BLaER1 treated with 17β-estradiol and CSF1 and Interleukin-3, amounts not matched to agents 10 nM and 100 nM (cell line): ENCODE measurements around the gene DTNBP1.
"Not testable (repeated sequence)": the region's sequence is repeated elsewhere in the genome, so short reads cannot be mapped to it uniquely, and the experiment has no call there.

ENCODE experiments used
- H3K27ac ChIP-seq, 11 experiments: shearing (Covaris generic); formaldehyde crosslinking; 2 replicates each; pipeline ENCODE4 v1.8.1; 2022
- H3K27me3 ChIP-seq, 11 experiments: shearing (Covaris generic); formaldehyde crosslinking; 2 replicates each; pipeline ENCODE4 v1.8.1; 2022
- H3K36me3 ChIP-seq, 11 experiments: shearing (Covaris generic); formaldehyde crosslinking; 2 replicates each; pipeline ENCODE4 v1.8.1; 2022
- H3K4me1 ChIP-seq, 10 experiments: shearing (Covaris generic); formaldehyde crosslinking; 2 replicates each; pipeline ENCODE4 v1.8.1; 2022
- H3K4me2 ChIP-seq, 11 experiments: shearing (Covaris generic); formaldehyde crosslinking; 2 replicates each; pipeline ENCODE4 v1.8.1; 2022
- H3K4me3 ChIP-seq, 10 experiments: shearing (Covaris generic); formaldehyde crosslinking; 2 replicates each; pipeline ENCODE4 v1.8.1; 2022
- H3K9ac ChIP-seq, 11 experiments: shearing (Covaris generic); formaldehyde crosslinking; 2 replicates each; pipeline ENCODE4 v1.8.1; 2022
- H3K9me3 ChIP-seq, 11 experiments: shearing (Covaris generic); formaldehyde crosslinking; replicated peaks in 1 of 11; 2 replicates each; pipeline ENCODE4 v1.8.1; 2022
- H4K20me1 ChIP-seq, 11 experiments: shearing (Covaris generic); formaldehyde crosslinking; 2 replicates each; pipeline ENCODE4 v1.8.1; 2022
- Cebpa-rat ChIP-seq, 11 experiments: shearing (Covaris generic); IDR thresholded peaks; 2 replicates each; pipeline ENCODE4 v1.8.1; 2022

DTNBP1 gene

DNA sequence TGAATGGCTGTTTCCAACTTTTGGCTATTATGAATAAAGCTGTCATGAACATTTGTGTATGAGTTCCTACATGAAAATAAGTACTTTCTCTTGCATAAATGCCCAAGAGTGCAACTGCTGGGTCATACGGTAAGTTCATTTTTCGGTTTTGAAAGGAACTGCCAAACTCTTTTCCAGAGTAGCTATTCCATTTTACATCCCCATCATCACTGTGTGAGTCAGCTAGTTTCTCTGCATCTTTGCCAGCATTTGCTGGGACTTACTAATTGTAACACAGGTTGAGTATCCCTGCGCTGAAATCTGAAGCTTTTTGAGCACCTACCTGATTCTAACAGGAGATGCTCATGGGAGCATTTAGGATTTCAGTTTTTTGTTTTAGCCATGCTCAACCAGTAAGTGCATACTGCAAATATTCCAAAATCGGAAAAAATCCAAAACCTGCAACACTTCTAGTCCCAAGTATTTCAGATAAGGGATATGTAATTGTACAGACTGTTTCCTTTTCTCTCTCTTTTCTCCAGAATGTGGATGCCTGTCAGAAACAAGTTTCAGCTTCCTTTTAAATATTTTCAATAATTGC lies 118.4 kb downstream of the DTNBP1 start:
- H3K36me3 ChIP-seq = peaks cover 3 to 36% (median 18%) of the 10 kb centered on the region in 11 experiments; a peak in 17 of 22 replicates
- peaks cover 0 to 22% (median 0%) of the 10 kb centered on the region in 11 experiments; a peak in 2 of 22 replicates for H4K20me1 ChIP-seq
- no peak overlapping the region for H3K4me3 ChIP-seq
- H3K27ac ChIP-seq = no peak overlapping the region
- H3K9me3 ChIP-seq = peaks cover 13 to 51% (median 29%) of the 10 kb centered on the region in 11 experiments
- H3K4me2 ChIP-seq = no peak overlapping the region
- no peak for TF ChIP-seq Cebpa-rat (IDR thresholded peaks at IDR 0.05)
- no peaks in the 10 kb centered on the region for H3K27me3 ChIP-seq
- no peak overlapping the region for H3K9ac ChIP-seq
- H3K4me1 ChIP-seq = peaks cover 5 to 39% (median 6%) of the 10 kb centered on the region in 10 experiments

DNA sequence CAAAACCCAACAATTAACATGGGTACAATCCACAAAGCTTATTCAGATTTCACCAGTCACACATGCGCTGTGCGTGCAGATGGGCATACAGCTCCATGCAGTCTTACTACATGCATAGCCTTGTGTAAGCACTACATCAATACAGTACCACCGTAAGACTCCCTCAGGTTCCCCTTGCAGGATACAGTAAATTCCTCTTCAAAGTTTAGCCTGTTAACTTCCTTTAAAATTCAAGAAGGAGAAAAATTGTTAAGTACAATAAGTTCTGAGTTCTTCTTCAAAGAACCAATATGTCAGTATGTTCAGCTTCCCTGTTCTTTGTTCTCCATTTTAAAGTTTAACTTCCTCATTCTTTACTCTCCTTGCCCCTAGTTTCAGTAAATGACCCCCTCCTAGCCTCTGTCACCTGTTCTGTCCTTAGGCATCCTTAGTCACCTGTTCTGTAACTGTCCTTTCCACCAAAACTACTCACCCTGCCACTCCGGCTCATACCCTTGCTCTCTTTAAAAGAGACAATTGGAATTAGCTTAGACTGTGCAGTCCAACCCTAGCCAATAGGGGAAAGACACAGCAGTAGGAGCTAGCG lies 119.4 kb downstream of the DTNBP1 start:
- Histone ChIP-seq H3K36me3 (peaks cover 13 to 45% (median 24%) of the 10 kb centered on the region in 11 experiments; a peak in 20 of 22 replicates), H4K20me1 (peaks cover 0 to 13% (median 0%) of the 10 kb centered on the region in 11 experiments; a peak in 2 of 22 replicates), H3K9me3 (peaks cover 13 to 55% (median 34%) of the 10 kb centered on the region in 11 experiments), H3K4me1 (peaks cover 0 to 33% (median 2%) of the 10 kb centered on the region in 10 experiments; a peak in 7 of 20 replicates), H3K4me2 (peak overlapping the region in 4 of 11 experiments; percentile 8 to 64 (median 38); a peak in 6 of 22 replicates)
- not testable (repeated sequence) for H3K9ac ChIP-seq, H3K27me3 ChIP-seq, H3K4me3 ChIP-seq, H3K27ac ChIP-seq

- no peak overlapping the region for H3K4me2 ChIP-seq
- no peak for TF ChIP-seq Cebpa-rat (IDR thresholded peaks at IDR 0.05)
- no peak overlapping the region for H3K9ac ChIP-seq
- H4K20me1 ChIP-seq = peaks cover 0 to 13% (median 0%) of the 10 kb centered on the region in 11 experiments; a peak in 3 of 22 replicates
- H3K27ac ChIP-seq = no peak overlapping the region
- no peaks in the 10 kb centered on the region for H3K27me3 ChIP-seq
- peaks cover 11 to 43% (median 29%) of the 10 kb centered on the region in 11 experiments for H3K9me3 ChIP-seq
- H3K4me3 ChIP-seq = no peak overlapping the region
- H3K36me3 ChIP-seq = peaks cover 15 to 40% (median 29%) of the 10 kb centered on the region in 11 experiments; a peak in 19 of 22 replicates
- peaks cover 0 to 54% (median 2%) of the 10 kb centered on the region in 10 experiments; a peak in 9 of 20 replicates for H3K4me1 ChIP-seq
Measured at GRCh38 chr6:15539722-15540270, 123.0 kb downstream of the DTNBP1 start.

GRCh38 chr6:15538766-15539495 lies 123.9 kb downstream of the DTNBP1 start:
- H3K27ac ChIP-seq = no peak overlapping the region
- no peaks in the 10 kb centered on the region for H3K27me3 ChIP-seq
- H3K4me1 ChIP-seq = peaks cover 0 to 63% (median 2%) of the 10 kb centered on the region in 10 experiments; a peak in 9 of 20 replicates
- H3K9ac ChIP-seq = no peak overlapping the region
- H3K36me3 ChIP-seq = peaks cover 10 to 36% (median 26%) of the 10 kb centered on the region in 11 experiments; a peak in 19 of 22 replicates
- no peak for TF ChIP-seq Cebpa-rat (IDR thresholded peaks at IDR 0.05)
- H3K4me3 ChIP-seq = no peak overlapping the region
- peaks cover 0 to 16% (median 0%) of the 10 kb centered on the region in 11 experiments; a peak in 3 of 22 replicates for H4K20me1 ChIP-seq
- peaks cover 4 to 34% (median 20%) of the 10 kb centered on the region in 11 experiments for H3K9me3 ChIP-seq
- 0 out of 22 replicates have a peak overlapping the region, but pooled peaks of 1 of the 11 experiments have one; percentile 7 for H3K4me2 ChIP-seq

- peaks cover 0 to 26% (median 12%) of the 10 kb centered on the region in 11 experiments; a peak in 16 of 22 replicates for H3K9me3 ChIP-seq
- peaks cover 0 to 13% (median 0%) of the 10 kb centered on the region in 11 experiments; a peak in 6 of 22 replicates for H4K20me1 ChIP-seq
- H3K4me3 ChIP-seq = no peak overlapping the region
- H3K27me3 ChIP-seq = no peaks in the 10 kb centered on the region
- no peak overlapping the region for H3K27ac ChIP-seq
- H3K4me2 ChIP-seq = no peak overlapping the region
- H3K36me3 ChIP-seq = peaks cover 15 to 40% (median 31%) of the 10 kb centered on the region in 11 experiments
- no peak for TF ChIP-seq Cebpa-rat (IDR thresholded peaks at IDR 0.05)
- H3K4me1 ChIP-seq = peaks cover 0 to 68% (median 2%) of the 10 kb centered on the region in 10 experiments; a peak in 9 of 20 replicates
- no peak overlapping the region for H3K9ac ChIP-seq
Measured at GRCh38 chr6:15538106-15538505, 124.7 kb downstream of the DTNBP1 start.

DNA sequence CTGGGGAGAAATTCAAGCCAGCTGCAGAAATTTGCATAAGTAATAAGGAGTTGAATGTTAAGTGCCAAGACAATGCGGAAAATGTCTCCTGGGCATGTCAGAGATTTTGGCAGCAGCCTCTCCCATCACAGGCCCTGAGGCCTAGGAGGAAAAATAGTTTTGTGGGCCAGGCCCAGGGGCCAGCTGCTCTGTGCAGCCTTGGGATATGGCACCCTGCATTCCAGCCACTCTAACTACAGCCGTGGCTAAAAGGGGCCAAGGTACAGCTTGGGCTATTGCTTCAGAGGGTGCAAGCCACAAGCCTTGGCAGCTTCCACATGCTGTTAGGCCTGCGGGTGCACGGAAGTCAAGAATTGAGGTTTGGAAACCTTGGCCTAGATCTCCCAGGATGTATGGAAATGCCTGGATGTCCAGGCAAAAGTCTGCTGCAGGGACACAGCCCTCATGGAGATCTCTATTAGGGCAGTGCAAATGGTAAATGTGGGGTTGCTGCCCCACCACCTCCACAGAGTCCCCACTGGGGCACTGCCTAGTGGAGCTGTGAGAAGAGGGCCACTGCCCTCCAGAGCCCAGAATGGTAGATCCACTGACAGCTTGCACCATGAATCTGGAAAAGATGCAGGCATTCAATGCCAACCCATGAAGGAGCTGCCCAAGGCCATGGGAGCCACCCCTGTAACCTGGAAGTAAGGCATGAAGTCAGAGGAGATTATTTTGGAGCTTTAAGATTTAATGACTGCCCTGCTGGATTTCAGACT lies 126.5 kb downstream of the DTNBP1 start:
- Histone ChIP-seq H3K36me3 (peaks cover 30 to 56% (median 48%) of the 10 kb centered on the region in 11 experiments), H3K27ac (no peak overlapping the region), H4K20me1 (peaks cover 0 to 12% (median 0%) of the 10 kb centered on the region in 11 experiments; a peak in 6 of 22 replicates), H3K4me1 (peaks cover 0 to 58% (median 2%) of the 10 kb centered on the region in 10 experiments; a peak in 9 of 20 replicates), H3K9me3 (peaks cover 0 to 24% (median 11%) of the 10 kb centered on the region in 11 experiments; a peak in 16 of 22 replicates), H3K4me2 (peak overlapping the region in 2 of 11 experiments; percentile 73 to 74; a peak in 3 of 22 replicates), H3K27me3 (no peaks in the 10 kb centered on the region), H3K9ac (no peak overlapping the region), H3K4me3 (no peak overlapping the region)
- no peak for TF ChIP-seq Cebpa-rat (IDR thresholded peaks at IDR 0.05)

GRCh38 chr6:15535495-15536197 lies 127.2 kb downstream of the DTNBP1 start:
- H3K27me3 ChIP-seq = no peaks in the 10 kb centered on the region
- peak overlapping the region in 1 of 11 experiments; percentile 44; a peak in 3 of 22 replicates for H3K9ac ChIP-seq
- peaks cover 37 to 63% (median 56%) of the 10 kb centered on the region in 11 experiments for H3K36me3 ChIP-seq
- no peak overlapping the region for H3K4me3 ChIP-seq
- H3K27ac ChIP-seq = peak overlapping the region in 4 of 11 experiments; percentile 7 to 69 (median 44); a peak in 6 of 22 replicates
- H3K4me2 ChIP-seq = peak overlapping the region in 3 of 11 experiments; percentile 35 to 74 (median 73); a peak in 6 of 22 replicates
- H4K20me1 ChIP-seq = peaks cover 0 to 12% (median 0%) of the 10 kb centered on the region in 11 experiments; a peak in 6 of 22 replicates
- H3K9me3 ChIP-seq = peaks cover 0 to 24% (median 11%) of the 10 kb centered on the region in 11 experiments; a peak in 16 of 22 replicates
- TF ChIP-seq Cebpa-rat (IDR thresholded peaks at IDR 0.05) = no peak
- H3K4me1 ChIP-seq = peaks cover 0 to 51% (median under 1%) of the 10 kb centered on the region in 10 experiments; a peak in 9 of 20 replicates
